Jurkat, Clone E6-1 (cell line): Measurements from ENCODE around the gene NAPB.

ENCODE experiments used
- DNase-seq: peaks from one replicate; pipeline ENCODE4 v3.0.0-alpha.2; 2011; ENCODE audit warnings: low read depth, low spot score
- H3K4me3 ChIP-seq: 2 replicates; pipeline ENCODE4 v1.5.1; 2011; ENCODE audit warnings: mild to moderate bottlenecking, low read length, control low read depth, moderate library complexity

Gene NAPB

DNA sequence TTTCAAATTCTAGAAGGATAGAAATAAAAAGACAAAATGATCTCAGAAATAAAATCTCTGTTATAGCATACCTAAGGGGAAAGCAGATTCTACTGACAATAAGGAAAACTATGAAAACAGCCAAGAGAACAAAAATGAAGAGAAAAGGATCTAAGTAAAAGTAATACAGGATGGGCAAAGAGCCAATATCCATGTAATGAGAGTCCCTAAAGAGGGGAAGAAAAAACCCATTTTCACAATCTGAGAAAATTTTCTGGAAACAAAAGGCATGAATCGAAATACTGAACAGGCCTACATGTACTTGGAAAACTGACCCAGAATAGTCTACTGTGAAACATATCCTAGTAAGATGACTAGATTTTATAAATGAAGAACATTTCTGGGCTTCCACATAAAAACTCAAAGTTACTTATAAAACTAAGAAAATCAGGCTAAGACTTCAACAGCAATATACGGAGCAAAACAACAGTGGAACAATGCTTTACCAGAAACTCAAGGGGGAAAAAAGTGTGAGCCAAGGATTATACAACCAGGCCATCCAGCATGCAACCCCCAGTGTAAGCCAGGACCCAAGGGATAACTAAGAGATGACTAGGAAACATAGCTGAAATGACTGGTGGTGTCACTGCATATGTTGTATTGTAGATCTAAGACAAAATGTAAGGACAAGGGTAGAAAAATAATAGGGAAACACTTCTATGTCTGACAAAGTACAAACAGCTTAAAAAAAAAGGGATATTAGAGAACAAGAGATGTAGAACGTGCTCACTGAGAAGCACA is 10.2 kb downstream of the NAPB start:
- H3K4me3 ChIP-seq = no peak overlapping the region
- no peak for DNase-seq

DNA sequence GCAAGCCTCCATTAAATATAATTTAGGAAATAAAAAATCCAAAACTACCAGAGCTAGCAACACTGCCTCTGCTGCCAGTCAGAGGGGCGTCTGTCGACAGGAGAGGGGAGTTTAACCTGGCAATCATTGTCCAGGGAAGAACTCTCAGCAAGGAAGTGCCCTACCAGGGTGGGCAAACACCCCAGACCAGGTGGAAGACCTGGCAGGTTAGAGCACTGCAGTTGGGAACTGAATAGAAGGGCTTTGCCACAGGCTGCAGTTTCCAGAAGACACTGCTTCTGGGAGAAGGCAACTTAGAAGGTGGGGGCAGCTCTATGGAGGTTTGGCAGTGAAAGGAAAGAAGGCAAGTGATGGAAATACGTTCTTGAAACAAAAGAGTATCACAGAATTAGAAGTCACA is 11.5 kb downstream of the NAPB start:
- no peak for DNase-seq

DNA sequence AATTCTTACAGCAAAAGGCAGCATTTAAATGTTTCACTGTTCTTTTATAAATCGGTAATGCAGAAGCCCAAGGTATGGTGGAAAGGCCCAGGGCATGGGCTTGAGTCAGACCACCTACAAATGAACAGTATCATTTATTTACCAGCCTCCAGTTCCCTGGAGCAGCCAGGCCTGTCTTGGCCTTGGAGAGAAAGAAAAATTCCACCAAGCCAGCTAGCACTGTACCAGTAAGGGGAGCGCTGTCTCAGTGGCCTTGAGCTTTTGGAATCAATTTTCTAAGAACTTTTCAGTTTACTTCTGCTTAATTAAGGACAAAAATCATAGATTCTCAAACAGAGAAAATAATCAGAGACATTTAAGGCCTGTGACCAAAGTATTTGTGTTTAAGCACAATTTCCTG is 12.3 kb downstream of the NAPB start:
- H3K4me3 ChIP-seq = no peak overlapping the region
- no peak for DNase-seq

More for the DNA sequence above, 11.5 kb downstream of the NAPB start:
- H3K4me3 ChIP-seq = peak overlapping the region; percentile 8

DNA sequence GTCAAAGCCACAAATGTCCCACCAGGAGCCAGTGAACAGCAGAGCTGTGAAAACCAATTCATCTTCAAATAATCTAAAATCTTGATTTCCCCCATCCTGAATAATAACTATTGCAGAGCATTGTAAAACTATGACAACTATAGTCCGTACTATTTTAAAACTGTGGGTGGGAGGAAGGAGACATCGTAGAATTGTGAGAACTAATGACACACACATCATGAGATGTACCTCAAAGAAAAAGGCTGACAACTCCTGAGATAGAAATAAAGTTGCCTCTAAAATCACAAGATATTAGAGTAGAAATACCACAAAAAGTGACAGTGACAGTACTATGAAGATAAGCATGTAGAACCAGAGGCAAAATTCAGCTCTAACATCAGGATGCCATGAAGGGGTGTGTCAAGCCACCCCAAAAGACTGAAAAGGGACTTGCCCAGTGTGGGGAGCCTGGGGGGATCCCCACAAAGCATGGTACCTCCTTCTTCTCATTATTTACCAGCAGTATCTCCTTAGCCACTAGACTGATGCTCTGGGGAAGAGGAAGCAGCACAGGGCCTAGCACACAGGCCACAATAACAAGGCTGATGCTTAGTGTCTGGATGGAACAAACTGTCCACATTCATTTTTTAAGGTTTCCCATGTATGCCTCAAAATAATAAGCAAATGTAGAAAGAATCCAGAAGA is 13.4 kb downstream of the NAPB start:
- DNase-seq = no peak
- no peak overlapping the region for H3K4me3 ChIP-seq

DNA sequence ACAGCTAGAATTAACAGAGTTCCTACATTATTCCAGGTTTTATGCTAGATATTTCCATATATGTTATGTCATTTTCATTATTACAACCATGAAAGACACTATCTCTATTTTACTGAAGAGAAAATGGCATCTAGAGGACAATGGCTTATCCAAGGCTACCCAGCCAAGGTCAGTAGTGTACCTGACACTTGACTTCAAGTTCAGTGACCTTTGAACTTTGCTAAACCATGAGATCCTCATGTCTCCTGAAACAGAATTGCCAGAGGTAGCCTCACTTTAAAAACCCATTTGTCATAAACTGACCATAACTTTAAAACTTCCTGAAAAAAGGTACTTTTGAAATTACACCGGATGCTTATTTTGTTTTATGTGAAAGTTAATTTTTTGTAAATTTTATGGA is 14.4 kb downstream of the NAPB start:
- no peak for DNase-seq
- H3K4me3 ChIP-seq = no peak overlapping the region

DNA sequence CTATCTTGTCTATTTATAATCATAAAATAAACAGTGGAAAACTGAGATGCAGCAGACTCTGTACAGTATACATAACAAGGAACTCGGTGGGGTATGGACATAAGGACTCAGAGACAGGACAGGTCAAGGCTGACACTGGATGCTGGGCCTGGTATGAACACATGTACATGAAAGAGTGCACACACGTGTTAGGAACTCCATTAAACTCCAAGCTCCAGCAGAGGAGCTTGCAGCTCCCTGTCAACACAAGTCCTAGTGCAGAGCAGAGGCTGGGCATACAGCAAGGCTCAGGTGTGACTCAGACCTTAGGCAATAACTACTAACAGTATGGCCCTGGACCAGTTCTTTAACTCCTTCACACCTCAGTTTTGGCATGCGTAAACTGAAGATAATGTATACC is 17.1 kb downstream of the NAPB start:
- no peak for DNase-seq
- no peak overlapping the region for H3K4me3 ChIP-seq

DNA sequence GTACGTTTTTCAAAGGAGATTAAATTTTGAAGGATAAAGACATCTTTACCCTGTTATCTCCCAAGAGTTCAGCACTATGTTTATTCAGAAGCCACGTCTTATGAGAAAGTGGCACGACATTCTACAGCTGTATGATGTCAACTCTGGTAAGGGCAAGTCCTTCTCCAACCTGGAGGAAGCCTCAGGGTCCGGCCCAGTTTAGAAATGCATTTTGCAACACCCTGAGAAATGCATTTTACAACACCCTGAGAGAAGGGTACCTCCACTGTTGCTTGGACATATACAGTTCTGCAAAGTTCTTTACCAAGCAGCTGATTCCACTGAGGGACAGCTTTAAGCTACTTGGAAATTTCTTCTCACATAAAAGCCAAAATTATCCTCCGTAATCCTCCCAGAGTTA is 17.5 kb downstream of the NAPB start:
- no peak for DNase-seq
- no peak overlapping the region for H3K4me3 ChIP-seq

DNA sequence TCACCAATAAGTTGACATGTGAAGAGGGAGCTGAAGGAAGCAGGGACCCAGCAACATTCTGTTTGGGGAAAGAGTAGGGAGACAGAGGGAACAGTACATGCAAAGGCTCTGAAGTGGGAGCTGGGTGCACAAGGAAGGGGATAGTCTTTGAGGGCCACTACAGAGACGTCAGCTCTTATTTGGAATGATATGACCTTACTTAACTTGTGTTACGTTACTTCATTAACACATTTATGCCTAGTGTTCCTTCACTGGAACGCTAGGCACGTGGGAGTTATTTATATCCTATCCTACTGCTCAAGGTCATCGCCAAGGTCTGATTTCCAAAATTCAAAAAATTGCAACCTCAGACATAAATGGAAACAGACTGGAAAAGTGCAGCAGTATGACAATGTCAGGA is 20.2 kb downstream of the NAPB start:
- no peak for DNase-seq
- H3K4me3 ChIP-seq = no peak overlapping the region

DNA sequence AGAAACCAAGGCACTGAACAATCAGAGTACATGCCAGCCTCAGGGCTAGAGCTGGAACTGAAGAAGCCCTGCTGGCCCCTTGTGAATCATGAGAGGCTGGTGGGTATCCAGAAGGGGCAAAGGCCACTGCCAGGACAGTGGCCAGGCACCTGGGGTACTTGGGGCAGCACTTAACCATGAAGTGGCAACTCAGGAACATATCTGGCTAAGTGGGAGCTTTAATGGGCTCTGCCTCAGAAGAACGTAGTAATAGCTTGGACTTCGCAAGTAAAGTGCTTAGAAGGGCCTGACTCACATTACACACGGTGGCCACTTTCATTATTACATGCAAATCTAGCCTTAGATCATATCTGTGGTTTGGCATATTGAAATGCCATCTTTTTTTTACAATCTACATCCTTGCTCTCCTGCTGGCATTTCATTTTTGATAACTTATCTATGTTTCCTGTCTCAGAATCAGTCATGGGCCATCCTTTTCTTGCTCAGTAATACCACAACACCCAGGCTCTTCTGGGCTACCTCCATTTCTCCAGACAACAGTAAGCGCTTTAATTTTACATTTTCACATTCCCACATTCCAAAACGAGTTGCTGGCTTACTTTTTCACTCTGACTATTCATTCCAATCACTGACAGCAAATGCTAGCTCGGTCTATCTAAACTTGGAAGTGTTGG is 21.6 kb downstream of the NAPB start:
- H3K4me3 ChIP-seq = no peak overlapping the region
- DNase-seq = no peak

DNA sequence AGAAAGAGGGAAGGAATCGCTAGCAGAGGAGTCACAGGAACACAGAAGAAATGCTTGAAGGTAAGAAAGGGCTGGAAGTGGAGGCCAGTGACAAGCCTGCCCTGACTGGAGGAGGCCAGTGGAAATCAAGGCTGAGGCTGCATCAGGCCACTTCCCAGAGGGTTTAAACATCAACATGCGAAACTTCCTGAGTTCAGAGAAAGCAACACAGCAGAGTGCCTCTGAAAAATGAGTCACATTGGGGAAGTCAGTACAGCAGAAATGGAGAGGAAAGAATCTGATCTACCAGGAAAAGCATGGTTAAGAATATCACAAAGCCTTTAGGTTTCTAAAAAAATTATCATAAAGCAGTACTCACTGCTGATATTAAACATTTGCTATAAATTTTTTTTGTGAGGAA is 23.3 kb downstream of the NAPB start:
- DNase-seq = no peak
- H3K4me3 ChIP-seq = no peak overlapping the region

DNA sequence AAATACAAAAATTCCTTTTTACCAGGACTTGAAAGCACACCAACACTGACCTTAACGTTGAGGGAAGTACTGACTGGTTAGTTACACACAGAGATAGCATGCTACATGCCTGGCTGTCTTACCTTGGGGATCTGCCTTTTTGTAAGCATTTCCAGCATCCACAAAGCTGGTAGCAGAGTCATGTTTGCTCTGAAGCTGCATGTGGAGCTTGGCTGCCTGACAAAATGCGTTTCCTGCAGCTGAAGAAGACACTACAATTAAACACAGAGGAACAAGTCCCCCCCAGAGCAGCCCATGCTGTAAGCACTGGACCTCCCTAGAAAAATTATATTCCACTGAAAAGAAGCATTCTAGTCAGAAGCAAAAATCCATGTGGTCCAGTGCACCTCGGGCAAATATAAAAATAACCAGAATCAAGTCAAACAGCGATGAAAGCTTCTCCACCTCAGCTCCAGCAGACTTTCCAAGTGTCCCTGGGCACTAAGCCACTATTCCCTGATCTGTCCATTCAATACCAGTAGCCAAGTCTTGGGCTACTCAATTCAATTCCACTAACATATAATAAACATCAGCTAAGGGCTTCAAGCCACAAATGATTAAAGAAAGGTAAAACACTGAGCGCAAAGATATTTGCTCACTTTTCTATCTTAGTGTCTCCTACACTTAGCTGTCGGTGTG is 24.2 kb downstream of the NAPB start:
- no peak overlapping the region for H3K4me3 ChIP-seq
- no peak for DNase-seq

DNA sequence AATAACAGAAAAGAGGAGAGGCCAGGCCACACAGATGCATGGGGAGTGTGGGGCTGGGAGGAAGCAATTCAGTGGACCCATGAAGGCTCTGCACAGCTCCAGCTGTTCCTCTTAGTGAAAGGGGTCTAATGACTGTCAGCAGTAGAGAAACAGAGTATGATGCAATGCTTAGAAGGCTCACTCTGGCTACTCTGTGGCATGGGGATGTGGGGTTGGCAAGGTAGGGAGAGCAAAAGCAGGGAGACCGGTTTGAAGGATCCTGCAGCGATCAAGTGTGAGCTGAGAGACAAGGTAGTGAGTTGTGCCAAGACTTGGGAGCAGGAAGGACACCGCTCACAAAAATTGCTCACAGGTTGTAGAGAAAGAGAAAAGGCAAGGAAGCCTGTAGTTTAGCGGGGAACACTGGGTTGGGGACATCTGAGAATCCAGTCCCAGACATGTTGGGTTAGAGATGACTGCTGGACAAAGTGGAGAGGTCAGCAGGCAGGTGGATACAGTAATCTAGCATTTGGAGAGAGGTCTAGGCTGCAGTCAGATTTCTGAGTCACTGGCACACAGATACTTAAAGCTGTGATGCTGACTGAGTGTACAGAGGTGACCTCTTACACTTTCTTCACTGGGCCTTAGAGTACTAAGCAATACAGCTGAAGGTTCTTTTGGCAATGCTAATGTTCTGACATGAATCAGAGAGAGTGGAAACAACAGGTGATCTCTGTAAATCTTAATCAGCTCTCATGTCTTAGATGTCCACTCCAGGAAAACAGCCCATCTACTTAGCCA is 27.1 kb downstream of the NAPB start:
- no peak for DNase-seq
- no peak overlapping the region for H3K4me3 ChIP-seq

DNA sequence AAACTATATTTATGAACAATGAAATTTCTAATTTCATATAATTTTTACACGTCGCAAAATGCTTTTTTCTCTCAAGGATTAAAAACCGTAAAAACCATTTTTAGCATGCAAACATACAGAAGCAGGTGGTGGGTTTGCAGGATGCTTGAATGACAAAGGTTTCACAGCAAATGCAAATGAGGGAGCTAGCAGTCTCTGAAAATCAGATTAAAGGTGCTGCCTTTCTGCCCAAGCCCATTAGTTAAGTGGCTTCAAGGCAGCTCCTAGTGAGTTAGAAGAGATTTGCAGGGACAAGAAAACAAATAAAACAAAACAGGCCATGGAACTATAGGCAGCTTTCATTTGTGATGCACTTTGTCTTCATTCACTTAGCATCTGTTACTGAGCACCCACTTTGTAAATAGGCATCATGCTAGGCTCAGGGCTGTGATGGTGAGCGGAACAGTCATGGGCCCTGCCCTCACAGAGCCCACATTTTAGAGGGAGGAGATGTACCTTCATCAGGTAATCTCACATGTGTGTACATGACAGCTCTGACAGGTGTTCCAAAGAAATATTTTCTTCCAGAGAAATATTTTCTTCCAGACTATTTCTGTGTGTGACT is 29.5 kb downstream of the NAPB start:
- no peak overlapping the region for H3K4me3 ChIP-seq
- no peak for DNase-seq

DNA sequence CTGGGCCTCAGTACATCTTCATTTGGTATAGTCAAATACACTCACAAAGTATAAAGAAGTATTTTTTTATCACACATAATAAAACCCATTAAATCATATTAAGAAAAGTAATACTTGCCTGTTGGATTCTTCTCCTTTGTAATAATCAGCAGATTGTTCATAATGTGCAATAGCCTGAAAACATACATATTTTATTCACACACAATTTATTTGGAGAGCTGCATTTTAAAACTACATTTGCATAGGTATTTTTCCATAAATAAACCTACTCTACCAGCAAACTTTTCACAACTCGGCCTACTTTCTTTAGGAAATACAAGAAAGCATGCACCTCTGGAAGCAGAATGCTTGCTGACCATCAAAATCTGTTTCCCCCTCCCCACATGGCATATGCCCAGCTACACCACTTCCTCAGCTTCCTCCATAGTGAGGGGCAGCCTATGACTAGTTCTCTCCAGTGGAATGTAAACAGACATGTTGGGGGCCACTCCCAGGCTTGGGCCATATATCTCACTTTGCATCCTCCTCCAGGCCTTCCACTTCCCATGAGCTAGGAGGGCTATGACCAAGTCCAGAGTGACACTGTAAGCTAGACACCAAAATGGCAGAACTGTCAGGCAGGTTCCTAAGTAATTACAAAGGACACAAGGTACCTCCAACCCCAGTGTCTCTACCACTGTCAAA is 31.1 kb downstream of the NAPB start:
- H3K4me3 ChIP-seq = no peak overlapping the region
- DNase-seq = no peak

DNA sequence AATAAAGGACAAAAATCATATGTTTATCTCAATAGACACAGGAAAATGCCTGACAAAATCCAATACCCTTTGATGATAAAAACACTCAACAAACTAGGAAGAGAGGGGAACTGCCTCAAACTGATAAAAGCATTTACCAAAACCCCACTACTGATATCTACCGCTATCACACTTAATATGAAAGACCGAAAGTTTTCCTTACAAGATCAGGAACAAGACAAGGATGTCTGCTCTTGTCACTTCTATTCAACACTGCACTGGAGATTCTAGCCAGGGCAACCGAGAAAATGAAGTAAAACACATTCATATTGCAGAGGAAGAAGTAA is 34.2 kb downstream of the NAPB start:
- DNase-seq = no peak
- no peak overlapping the region for H3K4me3 ChIP-seq

DNA sequence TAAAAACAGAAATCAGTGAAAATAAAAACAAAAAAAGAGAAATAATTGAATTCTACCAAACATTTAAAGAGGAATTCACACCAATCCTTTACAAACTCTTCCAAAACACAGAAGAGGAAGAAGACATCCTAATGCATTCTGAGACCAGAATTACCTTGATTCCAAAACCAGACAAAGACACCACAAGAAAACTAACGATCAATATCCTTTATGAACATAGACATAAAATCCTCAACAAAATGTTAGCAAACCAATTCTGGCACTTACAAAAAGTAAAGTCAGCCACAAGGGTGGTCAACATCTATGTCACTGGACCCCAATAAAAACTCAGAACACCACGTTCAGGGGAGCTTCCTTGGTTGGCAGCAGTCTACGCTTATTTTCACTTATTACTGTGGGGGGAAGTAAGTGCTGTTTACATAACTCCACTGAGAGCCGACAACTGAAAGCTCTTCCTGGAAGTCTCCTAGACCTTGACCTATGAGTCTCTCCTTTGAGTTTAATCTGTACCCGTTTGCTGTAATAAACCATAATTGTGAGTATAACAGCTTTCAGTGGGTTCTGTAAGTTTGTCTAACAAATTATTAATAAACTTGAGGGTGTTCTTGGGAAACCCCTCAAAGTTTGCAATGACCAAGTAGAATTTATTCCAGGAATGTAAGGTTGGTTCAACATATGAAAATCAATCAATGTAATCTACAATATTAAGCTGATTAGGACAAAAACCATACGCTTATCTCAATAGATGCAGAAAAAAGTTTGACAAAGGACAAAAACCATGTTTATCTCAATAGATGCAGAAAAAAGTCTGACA is 34.8 kb downstream of the NAPB start:
- no peak overlapping the region for H3K4me3 ChIP-seq
- no peak for DNase-seq

DNA sequence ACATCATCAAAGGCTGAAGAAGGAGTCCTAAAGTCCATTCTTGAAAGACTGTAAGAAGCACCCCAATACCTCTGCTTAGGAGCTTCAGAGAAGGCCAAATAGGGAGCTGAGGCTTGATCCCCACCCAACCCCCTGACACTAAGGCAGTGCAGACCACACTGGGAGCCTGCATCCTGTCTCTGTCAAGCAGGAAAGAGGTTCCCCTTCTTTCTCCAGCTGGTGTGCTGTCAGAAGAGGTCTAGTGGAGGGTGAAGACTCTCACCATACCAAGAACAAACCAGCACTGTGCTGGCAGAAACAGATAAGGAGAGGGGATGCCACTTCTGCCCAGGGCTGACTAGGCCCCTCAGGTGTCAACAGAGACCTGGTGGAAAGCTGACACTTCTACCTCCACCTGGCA is 39.4 kb downstream of the NAPB start:
- DNase-seq = no peak
- H3K4me3 ChIP-seq = no peak overlapping the region

DNA sequence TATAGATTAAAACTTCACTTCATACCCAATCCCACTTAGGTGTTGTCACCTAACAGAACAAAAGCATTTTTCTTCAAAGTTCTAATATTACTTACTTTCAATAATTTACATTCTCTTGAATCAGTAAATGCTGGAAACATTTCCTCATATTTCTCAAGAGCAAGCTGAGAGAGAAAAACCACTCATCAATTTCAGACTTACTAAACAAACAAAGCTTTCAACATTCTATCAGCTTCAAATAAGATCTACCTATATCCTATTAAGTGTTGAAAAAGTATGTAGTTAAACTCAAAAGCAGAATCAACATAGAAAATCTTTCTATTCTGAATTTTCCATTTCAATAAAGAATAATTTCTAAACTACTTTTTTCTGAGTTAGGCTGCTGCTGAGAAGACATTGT is 41.5 kb downstream of the NAPB start:
- H3K4me3 ChIP-seq = no peak overlapping the region
- DNase-seq = no peak
